Esophagus muscularis mucosa (tissue), 3 donors: Measurements from ENCODE around the gene RIPOR2.

ENCODE experiments used
- POLR2AphosphoS5 ChIP-seq, 2 donors: sonication (generic); formaldehyde crosslinking; IDR thresholded peaks; one replicate each; pipeline ENCODE4 v1.6.1; 2017; ENCODE audit warnings: antibody characterized with exemption in 2 of 2
- TF ChIP-seq, protein P1 (sequence below), 3 experiments: fragments of 200-600 bp in 2 of 3; fragments of 450-650 bp in 1 of 3; sonication (generic) in 2 of 3; IDR thresholded peaks; one replicate each; pipeline ENCODE4 v1.5.1; 2017 to 2019; ENCODE audit warnings: antibody characterized with exemption in 3 of 3, mild to moderate bottlenecking in 2 of 3, moderate library complexity in 1 of 3

DNA sequence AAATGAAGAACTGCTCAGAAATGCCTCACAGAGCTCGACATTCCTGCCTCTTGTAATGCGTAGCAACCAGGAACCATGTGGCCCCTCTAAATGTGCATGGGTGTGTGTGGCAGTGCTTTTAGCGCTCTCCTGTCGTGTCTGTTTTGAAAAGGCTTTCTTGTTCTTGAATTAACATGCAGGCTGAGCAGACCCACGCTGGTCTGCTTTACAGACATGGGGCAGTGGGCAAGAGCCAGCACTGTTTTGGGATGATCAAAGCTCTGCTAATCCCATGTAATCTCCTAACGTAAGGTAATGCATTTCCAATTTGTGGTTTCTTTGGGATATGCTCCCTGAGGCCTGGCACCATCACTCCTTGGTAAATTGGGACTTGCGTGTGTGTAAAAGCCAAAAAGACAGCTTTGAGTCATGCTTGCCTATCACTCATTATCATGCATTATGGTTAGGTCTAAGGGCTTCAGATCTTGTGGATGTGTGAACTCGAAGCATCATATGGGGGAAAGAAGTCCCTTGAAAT lies 11.8 kb downstream of the RIPOR2 start:
- TF ChIP-seq, protein P1, sequence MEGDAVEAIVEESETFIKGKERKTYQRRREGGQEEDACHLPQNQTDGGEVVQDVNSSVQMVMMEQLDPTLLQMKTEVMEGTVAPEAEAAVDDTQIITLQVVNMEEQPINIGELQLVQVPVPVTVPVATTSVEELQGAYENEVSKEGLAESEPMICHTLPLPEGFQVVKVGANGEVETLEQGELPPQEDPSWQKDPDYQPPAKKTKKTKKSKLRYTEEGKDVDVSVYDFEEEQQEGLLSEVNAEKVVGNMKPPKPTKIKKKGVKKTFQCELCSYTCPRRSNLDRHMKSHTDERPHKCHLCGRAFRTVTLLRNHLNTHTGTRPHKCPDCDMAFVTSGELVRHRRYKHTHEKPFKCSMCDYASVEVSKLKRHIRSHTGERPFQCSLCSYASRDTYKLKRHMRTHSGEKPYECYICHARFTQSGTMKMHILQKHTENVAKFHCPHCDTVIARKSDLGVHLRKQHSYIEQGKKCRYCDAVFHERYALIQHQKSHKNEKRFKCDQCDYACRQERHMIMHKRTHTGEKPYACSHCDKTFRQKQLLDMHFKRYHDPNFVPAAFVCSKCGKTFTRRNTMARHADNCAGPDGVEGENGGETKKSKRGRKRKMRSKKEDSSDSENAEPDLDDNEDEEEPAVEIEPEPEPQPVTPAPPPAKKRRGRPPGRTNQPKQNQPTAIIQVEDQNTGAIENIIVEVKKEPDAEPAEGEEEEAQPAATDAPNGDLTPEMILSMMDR (IDR thresholded peaks at IDR 0.05) = no peak
- TF ChIP-seq POLR2AphosphoS5 (IDR thresholded peaks at IDR 0.05) = no peak
